Measurements from ENCODE around the gene ZNF3. TPM values are rescaled to one million over a fixed set of nuclear protein-coding genes. Genes with fewer than 3 reads are reported as not detected.
A peak's percentile ranks its signal among the peaks of the same experiment; 100 is the strongest.

Gene ZNF3
- total RNA-seq, 2 donors from 2014 or later: 32.8 to 39.9 TPM

GRCh38 chr7:100111914-100112313 is 30.4 kb upstream of the ZNF3 start:
- WGBS, 2 experiments (ENCODE audit: insufficient coverage in 1 of 2, insufficient read length in 1 of 2): 95 to 96% methylated on average over 8 to 13 of the region's 13 CpGs
- no peak overlapping the region for H3K4me3 ChIP-seq (ENCODE audit: low read length)

GRCh38 chr7:100111156-100111555 is 29.6 kb upstream of the ZNF3 start:
- peaks cover 78% of the 10 kb centered on the region for H3K36me3 Mint-ChIP-seq (ENCODE audit: low read depth)
- no peaks in the 10 kb centered on the region for H3K27me3 Mint-ChIP-seq (ENCODE audit: insufficient read depth)
- no peak for DNase-seq
- H3K9me3 Mint-ChIP-seq: no peaks in the 10 kb centered on the region
- no peak for TF ChIP-seq CTCF (conservative IDR thresholded peaks at IDR 0.05)
- H3K27me3 ChIP-seq (ENCODE audit: control insufficient read depth, insufficient read depth, low read length, poor library complexity, severe bottlenecking): no peaks in the 10 kb centered on the region
- H3K4me3 Mint-ChIP-seq: no peak overlapping the region
- no peaks in the 10 kb centered on the region for H3K4me1 Mint-ChIP-seq
- no peaks in the 10 kb centered on the region for H3K4me1 ChIP-seq (ENCODE audit: control insufficient read depth, insufficient read depth, low read length)
- no peak overlapping the region for H3K9ac ChIP-seq (ENCODE audit: extremely low read depth, low read length, poor library complexity, severe bottlenecking)
- WGBS, 2 experiments (ENCODE audit: insufficient coverage in 1 of 2, insufficient read length in 1 of 2): 96 to 100% methylated on average over 3 to 7 of the region's 7 CpGs
- no peak overlapping the region for H3K27ac Mint-ChIP-seq
- no peaks in the 10 kb centered on the region for H3K9me3 ChIP-seq (ENCODE audit: control insufficient read depth, low read length)
- no peak overlapping the region for H3K4me3 ChIP-seq (ENCODE audit: low read length)
- peaks cover 61% of the 10 kb centered on the region for H3K36me3 ChIP-seq (ENCODE audit: control insufficient read depth, insufficient read depth, low read length)
- H3K27ac ChIP-seq (ENCODE audit: low read depth, low read length): no peak overlapping the region

More at GRCh38 chr7:100111914-100112313, 30.4 kb upstream of the ZNF3 start:
- Mint-ChIP-seq H3K36me3 (ENCODE audit: low read depth) (peaks cover 78% of the 10 kb centered on the region), H3K9me3 (no peaks in the 10 kb centered on the region), H3K4me1 (no peaks in the 10 kb centered on the region), H3K27ac (peak overlapping the region; percentile 52), H3K27me3 (ENCODE audit: insufficient read depth) (no peaks in the 10 kb centered on the region), H3K4me3 (no peak overlapping the region)
- H3K36me3 ChIP-seq (ENCODE audit: control insufficient read depth, insufficient read depth, low read length): peaks cover 58% of the 10 kb centered on the region
- no peaks in the 10 kb centered on the region for H3K27me3 ChIP-seq (ENCODE audit: control insufficient read depth, insufficient read depth, low read length, poor library complexity, severe bottlenecking)
- H3K4me1 ChIP-seq (ENCODE audit: control insufficient read depth, insufficient read depth, low read length): no peaks in the 10 kb centered on the region
- peak; percentile 30 for TF ChIP-seq CTCF (conservative IDR thresholded peaks at IDR 0.05)
- no peaks in the 10 kb centered on the region for H3K9me3 ChIP-seq (ENCODE audit: control insufficient read depth, low read length)
- no peak overlapping the region for H3K27ac ChIP-seq (ENCODE audit: low read depth, low read length)
- no peak for DNase-seq
- H3K9ac ChIP-seq (ENCODE audit: extremely low read depth, low read length, poor library complexity, severe bottlenecking): no peak overlapping the region

GRCh38 chr7:100109521-100110163 is 28.1 kb upstream of the ZNF3 start:
- Mint-ChIP-seq H3K4me1 (no peaks in the 10 kb centered on the region), H3K27me3 (ENCODE audit: insufficient read depth) (no peaks in the 10 kb centered on the region), H3K36me3 (ENCODE audit: low read depth) (peaks cover 80% of the 10 kb centered on the region), H3K9me3 (no peaks in the 10 kb centered on the region), H3K27ac (no peak overlapping the region), H3K4me3 (no peak overlapping the region)
- no peak for DNase-seq
- peaks cover 65% of the 10 kb centered on the region for H3K36me3 ChIP-seq (ENCODE audit: control insufficient read depth, insufficient read depth, low read length)
- H3K27me3 ChIP-seq (ENCODE audit: control insufficient read depth, insufficient read depth, low read length, poor library complexity, severe bottlenecking): no peaks in the 10 kb centered on the region
- WGBS, 2 experiments (ENCODE audit: insufficient coverage in 1 of 2, insufficient read length in 1 of 2): 83 to 87% methylated on average over 7 to 12 of the region's 12 CpGs
- no peaks in the 10 kb centered on the region for H3K4me1 ChIP-seq (ENCODE audit: control insufficient read depth, insufficient read depth, low read length)
- H3K9ac ChIP-seq (ENCODE audit: extremely low read depth, low read length, poor library complexity, severe bottlenecking): no peak overlapping the region
- no peaks in the 10 kb centered on the region for H3K9me3 ChIP-seq (ENCODE audit: control insufficient read depth, low read length)
- peak; percentile 54 for TF ChIP-seq CTCF (conservative IDR thresholded peaks at IDR 0.05)
- no peak overlapping the region for H3K4me3 ChIP-seq (ENCODE audit: low read length)
- no peak overlapping the region for H3K27ac ChIP-seq (ENCODE audit: low read depth, low read length)

Data from endodermal cell (in vitro differentiated cells).